Central memory CD8-positive, alpha-beta T cell (primary cell): ENCODE data around the gene RAB44.
A peak's percentile ranks its signal among the peaks of the same experiment; 100 is the strongest.

Source experiments
- ATAC-seq: fragments of 150-1000 bp; cut with Tn5 transposase; replicated peaks from 2 replicates; pipeline ENCODE4 v1.10.0; 2022; ENCODE audit warnings: mild to moderate bottlenecking, moderate FRiP score, moderate number of reproducible peaks; ENCODE audit not compliant: poor library complexity, severe bottlenecking; ENCODE audit errors: extremely low read depth
- DNase-seq, 2 donors: peaks; one replicate each; pipeline ENCODE4 v3.0.0; 2021; ENCODE audit warnings: low spot score in 2 of 2
- H3K27ac Mint-ChIP-seq: one replicate; pipeline ENCODE4 v1.8.0; 2022; ENCODE audit warnings: low read depth, mild to moderate bottlenecking, moderate library complexity, mixed read lengths
- H3K27me3 Mint-ChIP-seq: one replicate; pipeline ENCODE4 v1.8.0; 2022; ENCODE audit warnings: mixed read lengths
- H3K36me3 Mint-ChIP-seq: one replicate; pipeline ENCODE4 v1.8.0; 2022; ENCODE audit warnings: mild to moderate bottlenecking, moderate library complexity, mixed read lengths; ENCODE audit not compliant: insufficient read depth
- H3K4me1 Mint-ChIP-seq: one replicate; pipeline ENCODE4 v1.8.0; 2022; ENCODE audit warnings: mixed read lengths
- H3K4me3 Mint-ChIP-seq: one replicate; pipeline ENCODE4 v1.8.0; 2022; ENCODE audit warnings: mild to moderate bottlenecking, moderate library complexity, mixed read lengths
- H3K9me3 Mint-ChIP-seq: one replicate; pipeline ENCODE4 v1.8.0; 2022; ENCODE audit warnings: mixed read lengths

The RAB44 gene

GRCh38 chr6:36751091-36751490, 53.5 kb downstream of the RAB44 start:
- DNase-seq = no peak
- H3K27me3 Mint-ChIP-seq = no peaks in the 10 kb centered on the region
- H3K27ac Mint-ChIP-seq = peak overlapping the region; percentile 93
- peaks cover 45% of the 10 kb centered on the region for H3K4me1 Mint-ChIP-seq
- no peaks in the 10 kb centered on the region for H3K9me3 Mint-ChIP-seq
- H3K4me3 Mint-ChIP-seq = no peak overlapping the region
- no peak for ATAC-seq
- H3K36me3 Mint-ChIP-seq = peaks cover 9% of the 10 kb centered on the region

GRCh38 chr6:36751833-36752186, 54.2 kb downstream of the RAB44 start:
- no peak for ATAC-seq
- H3K27me3 Mint-ChIP-seq = no peaks in the 10 kb centered on the region

GRCh38 chr6:36752187-36752885, 54.7 kb downstream of the RAB44 start:
- no peaks in the 10 kb centered on the region for H3K9me3 Mint-ChIP-seq
- H3K4me3 Mint-ChIP-seq = no peak overlapping the region
- no peaks in the 10 kb centered on the region for H3K27me3 Mint-ChIP-seq
- peaks cover 9% of the 10 kb centered on the region for H3K36me3 Mint-ChIP-seq
- ATAC-seq = no peak
- H3K4me1 Mint-ChIP-seq = peaks cover 57% of the 10 kb centered on the region
- no peak for DNase-seq
- H3K27ac Mint-ChIP-seq = peak overlapping the region; percentile 93

More at GRCh38 chr6:36751833-36752186, 54.2 kb downstream of the RAB44 start:
- H3K36me3 Mint-ChIP-seq = peaks cover 9% of the 10 kb centered on the region
- H3K9me3 Mint-ChIP-seq = no peaks in the 10 kb centered on the region
- H3K4me3 Mint-ChIP-seq = no peak overlapping the region
- peak overlapping the region; percentile 93 for H3K27ac Mint-ChIP-seq
- no peak for DNase-seq
- H3K4me1 Mint-ChIP-seq = peaks cover 52% of the 10 kb centered on the region

- ATAC-seq = no peak
- Mint-ChIP-seq H3K27me3 (no peaks in the 10 kb centered on the region), H3K4me3 (no peak overlapping the region), H3K36me3 (peaks cover 9% of the 10 kb centered on the region), H3K9me3 (no peaks in the 10 kb centered on the region), H3K27ac (peak overlapping the region; percentile 93), H3K4me1 (peaks cover 62% of the 10 kb centered on the region)
- no peak for DNase-seq
Observed at GRCh38 chr6:36752886-36753506, 55.4 kb downstream of the RAB44 start.

- H3K27ac Mint-ChIP-seq = peak overlapping the region; percentile 93
- H3K9me3 Mint-ChIP-seq = no peaks in the 10 kb centered on the region
- ATAC-seq (no peak), DNase-seq (no peak)
- peaks cover 6% of the 10 kb centered on the region for H3K36me3 Mint-ChIP-seq
- H3K4me3 Mint-ChIP-seq = no peak overlapping the region
- no peaks in the 10 kb centered on the region for H3K27me3 Mint-ChIP-seq
- H3K4me1 Mint-ChIP-seq = peaks cover 67% of the 10 kb centered on the region
Observed at GRCh38 chr6:36753671-36754405, 56.2 kb downstream of the RAB44 start.

GRCh38 chr6:36754582-36755434, 57.2 kb downstream of the RAB44 start:
- Mint-ChIP-seq H3K36me3 (peaks cover 6% of the 10 kb centered on the region), H3K4me3 (peak overlapping the region; percentile 51), H3K27me3 (no peaks in the 10 kb centered on the region), H3K4me1 (peaks cover 75% of the 10 kb centered on the region), H3K27ac (peak overlapping the region; percentile 99), H3K9me3 (no peaks in the 10 kb centered on the region)
- ATAC-seq (no peak), DNase-seq (no peak)

- DNase-seq (peak; percentile 35 to 74), ATAC-seq (peak; percentile 90)
- Mint-ChIP-seq H3K4me3 (peak overlapping the region; percentile 51), H3K4me1 (peaks cover 75% of the 10 kb centered on the region), H3K27me3 (no peaks in the 10 kb centered on the region), H3K36me3 (peaks cover 5% of the 10 kb centered on the region), H3K9me3 (no peaks in the 10 kb centered on the region), H3K27ac (peak overlapping the region; percentile 99)
Observed at GRCh38 chr6:36755435-36756348, 58.1 kb downstream of the RAB44 start.

GRCh38 chr6:36756786-36757185, 59.2 kb downstream of the RAB44 start:
- H3K27ac Mint-ChIP-seq = peak overlapping the region; percentile 99
- H3K9me3 Mint-ChIP-seq = no peaks in the 10 kb centered on the region
- peaks cover 70% of the 10 kb centered on the region for H3K4me1 Mint-ChIP-seq
- no peak for ATAC-seq
- peak overlapping the region; percentile 51 for H3K4me3 Mint-ChIP-seq
- no peaks in the 10 kb centered on the region for H3K27me3 Mint-ChIP-seq
- H3K36me3 Mint-ChIP-seq = peaks cover 5% of the 10 kb centered on the region
- DNase-seq = no peak

GRCh38 chr6:36757206-36757605, 59.6 kb downstream of the RAB44 start:
- H3K4me3 Mint-ChIP-seq = peak overlapping the region; percentile 51
- DNase-seq (peak in 1 of 2 donors; percentile 29), ATAC-seq (peak; percentile 16)
- no peaks in the 10 kb centered on the region for H3K9me3 Mint-ChIP-seq
- peak overlapping the region; percentile 99 for H3K27ac Mint-ChIP-seq
- H3K27me3 Mint-ChIP-seq = no peaks in the 10 kb centered on the region
- peaks cover 66% of the 10 kb centered on the region for H3K4me1 Mint-ChIP-seq
- peaks cover 5% of the 10 kb centered on the region for H3K36me3 Mint-ChIP-seq

GRCh38 chr6:36757943-36758508, 60.4 kb downstream of the RAB44 start:
- H3K27me3 Mint-ChIP-seq = no peaks in the 10 kb centered on the region
- DNase-seq = no peak
- no peaks in the 10 kb centered on the region for H3K9me3 Mint-ChIP-seq
- no peak for ATAC-seq
- peaks cover 5% of the 10 kb centered on the region for H3K36me3 Mint-ChIP-seq
- H3K4me1 Mint-ChIP-seq = peaks cover 58% of the 10 kb centered on the region
- no peak overlapping the region for H3K4me3 Mint-ChIP-seq
- H3K27ac Mint-ChIP-seq = peak overlapping the region; percentile 99

- H3K4me1 Mint-ChIP-seq = peaks cover 53% of the 10 kb centered on the region
- peaks cover 5% of the 10 kb centered on the region for H3K36me3 Mint-ChIP-seq
- no peaks in the 10 kb centered on the region for H3K9me3 Mint-ChIP-seq
- DNase-seq (no peak), ATAC-seq (no peak)
- H3K27ac Mint-ChIP-seq = peak overlapping the region; percentile 58
- H3K4me3 Mint-ChIP-seq = no peak overlapping the region
- H3K27me3 Mint-ChIP-seq = no peaks in the 10 kb centered on the region
Observed at GRCh38 chr6:36758516-36759147, 61.0 kb downstream of the RAB44 start.
